Vagina (tissue), 2 donors: ENCODE data around the gene ADPRS.

Experiments
- CTCF ChIP-seq, 3 experiments: fragments of 450-650 bp in 2 of 3; fragments of 200-600 bp in 1 of 3; sonication (generic) in 1 of 3; IDR thresholded peaks; one replicate each; pipeline ENCODE4 v1.5.1; 2017 to 2019; ENCODE audit warnings: antibody characterized with exemption in 3 of 3, mild to moderate bottlenecking in 2 of 3, moderate library complexity in 2 of 3
- POLR2A ChIP-seq, 2 donors: fragments of 450-650 bp; IDR thresholded peaks; one replicate each; pipeline ENCODE4 v1.6.1; 2017; ENCODE audit warnings: antibody characterized with exemption in 2 of 2, mild to moderate bottlenecking in 2 of 2, moderate library complexity in 2 of 2
- POLR2AphosphoS5 ChIP-seq, 2 donors: sonication (generic); formaldehyde crosslinking; IDR thresholded peaks; one replicate each; pipeline ENCODE4 v1.9.0; 2017; ENCODE audit warnings: antibody characterized with exemption in 2 of 2, mild to moderate bottlenecking in 2 of 2, low read depth in 1 of 2; ENCODE audit not compliant: insufficient read depth in 1 of 2

- no peak for TF ChIP-seq CTCF (IDR thresholded peaks at IDR 0.05)
- no peak for TF ChIP-seq POLR2AphosphoS5 (IDR thresholded peaks at IDR 0.05; ENCODE audit: insufficient read depth in 1 of 2, low read depth in 1 of 2)
- no peak for TF ChIP-seq POLR2A (IDR thresholded peaks at IDR 0.05)
Measured at GRCh38 chr1:36040238-36040637, 48.5 kb upstream of the ADPRS start.
